HG03342 (cell line): ENCODE data around the gene RALGPS1.

Experiments used
- ATAC-seq: cut with Tn5 transposase; IDR thresholded peaks from one replicate; pipeline ENCODE4 v1.9.1; 2021; ENCODE audit warnings: mild to moderate bottlenecking, moderate library complexity; ENCODE audit not compliant: unreplicated experiment

RALGPS1 gene

GRCh38 chr9:127199001-127199791 is 284.6 kb downstream of the RALGPS1 start:
- peak; percentile 60 for ATAC-seq

GRCh38 chr9:127200106-127200862 is 285.7 kb downstream of the RALGPS1 start:
- ATAC-seq: no peak

- no peak for ATAC-seq
Measured at GRCh38 chr9:127201071-127201541, 286.5 kb downstream of the RALGPS1 start.

GRCh38 chr9:127201731-127202130 is 287.1 kb downstream of the RALGPS1 start:
- no peak for ATAC-seq

GRCh38 chr9:127202461-127203169 is 288.0 kb downstream of the RALGPS1 start:
- no peak for ATAC-seq

GRCh38 chr9:127203681-127204327 is 289.2 kb downstream of the RALGPS1 start:
- no peak for ATAC-seq

GRCh38 chr9:127204771-127205470 is 290.3 kb downstream of the RALGPS1 start:
- ATAC-seq: no peak

- ATAC-seq: no peak
Measured at GRCh38 chr9:127205952-127206351, 291.4 kb downstream of the RALGPS1 start.

- ATAC-seq: no peak
Measured at GRCh38 chr9:127206666-127207065, 292.1 kb downstream of the RALGPS1 start.

- ATAC-seq: no peak
Measured at GRCh38 chr9:127207734-127208410, 293.3 kb downstream of the RALGPS1 start.

- no peak for ATAC-seq
Measured at GRCh38 chr9:127208416-127208815, 293.8 kb downstream of the RALGPS1 start.

- ATAC-seq: no peak
Measured at GRCh38 chr9:127209220-127209619, 294.6 kb downstream of the RALGPS1 start.

- no peak for ATAC-seq
Measured at GRCh38 chr9:127209948-127210640, 295.5 kb downstream of the RALGPS1 start.

- no peak for ATAC-seq
Measured at GRCh38 chr9:127210851-127211730, 296.5 kb downstream of the RALGPS1 start.

- ATAC-seq: no peak
Measured at GRCh38 chr9:127211983-127212382, 297.4 kb downstream of the RALGPS1 start.

- no peak for ATAC-seq
Measured at GRCh38 chr9:127212453-127212852, 297.9 kb downstream of the RALGPS1 start.

- no peak for ATAC-seq
Measured at GRCh38 chr9:127213859-127214258, 299.3 kb downstream of the RALGPS1 start.
